Left cardiac atrium (tissue), 4 donors: ENCODE measurements around the gene UQCR10. TPM values are rescaled to one million over a fixed set of nuclear protein-coding genes. Genes with fewer than 3 reads are reported as not detected.

Experiments used
- ATAC-seq, 2 donors: fragments of 200-7000 bp; cut with Tn5 transposase; one replicate each; pipeline ENCODE4 v1.9.1; 2020; ENCODE audit warnings: mild to moderate bottlenecking in 2 of 2, moderate library complexity in 2 of 2
- DNase-seq: peaks from one replicate; pipeline ENCODE4 v3.0.0-alpha.2; 2020
- intact Hi-C, 2 donors: fragments of 100-400 bp; cut with DNase I; formaldehyde crosslinking; loops; one replicate each; pipeline versions ENCODE4 v1.14.1 to v1.15.1; 2022 to 2023
- long read RNA-seq: library from polyadenylated mRNA; unstranded; transcript quantifications from one replicate; pipeline ENCODE4 v2.0.0, GENCODE V29; 2021
- total RNA-seq, 2 donors: library from RNA; stranded (reverse); fragmentation: NEBNext Ultra II Directional; extraction: Animal tissue kit (Norgen Biotek cat#: 25700); gene quantifications; one replicate each; pipeline ENCODE4 v1.2.1, GENCODE V29; 2021
- donor health status: DM: no; HTN: yes; CAD: no.
- donor health status: DM: no; HTN: yes; CAD: no; lungs with severe emphysema.
- donor health status: DM: yes; HTN: yes; CAD: no.
- donor health status: Dilated cardiomyopathy.

UQCR10 gene
- total RNA-seq = 100 to 1,000 TPM; 229 to 266 TPM
- long read RNA-seq, transcript UQCR10-201 (2 exons, 916 nt) = major isoform, 27 of 35 reads
- long read RNA-seq, transcript UQCR10-202 (2 exons, 584 nt) = minor isoform, 5 of 35 reads
- long read RNA-seq, partial matches to known transcripts = 0 of 35 reads
- long read RNA-seq, other reads (novel, unspliced or antisense) = 3 of 35 reads

GRCh38 chr22:29767171-29768051 lies at the start of gene UQCR10:
Gene UQCR10, plus strand, starts transcription at chr22:29767369. Its CDS starts 30 bp downstream, at chr22:29767399.
- DNase-seq (peak; percentile 96), ATAC-seq (peak; percentile 92 to 94)
- intact Hi-C loops = no loop called here

DNA sequence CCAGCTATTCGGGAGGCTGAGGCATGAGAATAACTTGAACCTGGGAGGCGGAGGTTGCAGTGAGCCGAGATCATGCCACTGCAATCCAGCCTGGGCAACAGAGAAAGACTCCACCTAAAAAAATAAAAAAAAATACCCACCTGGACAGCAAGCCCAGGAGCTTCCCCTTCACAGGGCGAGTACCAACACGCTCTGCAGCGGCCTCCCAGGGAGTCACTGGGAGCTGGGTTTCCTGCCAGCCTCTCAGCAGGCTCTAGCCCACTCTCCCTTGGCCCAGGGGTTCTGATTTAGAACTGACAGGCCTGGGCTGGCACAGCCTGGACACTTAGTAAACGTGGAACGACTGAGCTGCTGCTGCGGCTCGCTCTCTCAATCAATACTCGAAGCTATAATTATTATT lies 49.4 kb upstream of the UQCR10 start:
- DNase-seq (no peak), ATAC-seq (no peak)
- intact Hi-C loops = loop anchor here in 1 of 2 donors (10.0 kb wide), 1 partner anchor 57 kb away; no protein-coding TSS in a partner anchor

DNA sequence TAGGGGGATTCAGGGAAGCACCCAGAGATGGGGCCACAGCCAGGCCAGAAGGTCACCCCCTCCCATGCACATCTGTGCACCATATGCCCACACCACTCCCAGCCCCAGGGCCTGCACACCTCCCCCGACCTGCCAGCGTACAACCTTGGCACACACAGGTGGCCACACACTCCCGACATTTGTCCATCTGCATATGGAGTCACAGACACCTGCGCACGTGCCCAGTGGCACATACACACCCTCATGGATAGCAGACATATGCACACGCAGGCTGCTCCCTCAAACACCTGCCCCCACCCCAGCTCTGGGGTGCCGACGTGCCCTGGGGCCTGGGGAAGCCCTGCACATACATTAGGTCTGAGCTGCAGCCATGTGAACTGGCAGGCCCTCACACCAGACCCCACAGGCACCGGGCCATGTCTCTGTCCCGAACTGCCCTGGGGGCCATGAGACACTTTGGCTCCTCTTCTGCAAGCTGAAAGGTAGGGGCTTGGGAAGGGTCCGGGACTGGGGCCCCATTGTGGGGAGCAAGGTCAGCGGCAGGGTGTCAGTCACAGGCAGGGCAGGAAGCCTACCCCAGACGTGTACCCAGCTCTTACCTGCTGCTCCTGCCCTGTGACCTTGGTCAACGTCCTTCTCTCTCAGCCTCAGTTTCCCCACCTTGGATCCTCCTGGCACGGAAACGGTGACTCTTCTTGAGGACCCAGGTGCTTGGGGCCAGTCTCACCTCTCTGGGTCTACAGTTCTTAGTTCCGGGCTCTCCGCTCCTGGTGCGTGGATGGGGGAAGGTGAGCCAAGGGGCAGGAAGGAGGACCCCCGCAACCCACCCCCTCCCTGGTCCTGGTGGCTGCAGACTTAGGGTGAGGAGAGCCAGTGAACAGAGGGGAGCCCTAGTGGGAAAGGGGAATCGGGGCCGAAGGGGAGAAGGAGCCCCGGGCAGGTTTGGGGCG lies 47.9 kb upstream of the UQCR10 start:
- ATAC-seq (no peak), DNase-seq (no peak)
- intact Hi-C loops = loop anchor here in 1 of 2 donors (10.0 kb wide), 1 partner anchor 56 kb away; no protein-coding TSS in a partner anchor

DNA sequence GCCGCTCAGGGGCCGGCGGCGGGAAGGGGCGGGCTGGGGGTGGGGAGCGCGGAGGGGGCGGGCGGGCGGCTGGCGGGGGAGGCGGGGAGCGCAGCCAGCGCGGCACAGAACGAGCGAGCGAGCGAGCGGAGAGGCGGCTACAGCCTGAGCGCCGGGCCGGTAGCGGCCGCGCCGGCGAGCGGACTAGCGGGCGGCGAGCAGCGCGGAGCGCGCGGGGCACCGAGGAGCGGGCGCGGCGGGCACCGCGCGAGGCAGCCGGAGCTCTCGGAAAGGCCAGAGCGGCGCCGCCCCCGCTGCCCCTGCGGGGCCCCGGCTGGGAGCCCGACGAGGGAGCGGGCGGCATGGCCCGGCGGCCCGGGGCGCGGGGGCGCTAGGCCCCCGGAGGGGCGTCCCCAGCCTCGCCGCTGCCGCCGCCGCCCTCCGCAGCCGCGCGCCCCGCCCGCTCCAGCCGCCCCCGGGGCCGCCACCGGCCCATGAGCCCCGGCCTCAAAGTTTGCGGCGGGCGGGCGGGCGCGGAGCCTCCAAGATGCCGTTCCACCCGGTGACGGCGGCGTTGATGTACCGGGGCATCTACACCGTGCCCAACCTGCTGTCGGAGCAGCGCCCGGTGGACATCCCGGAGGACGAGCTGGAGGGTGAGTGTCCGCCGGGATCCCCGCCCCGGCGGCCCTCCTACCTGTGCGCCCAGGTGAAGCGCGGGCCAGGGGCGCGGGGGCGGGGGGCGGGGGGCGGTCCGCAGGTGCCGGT lies 47.1 kb upstream of the UQCR10 start, which contains the start of gene CABP7:
Gene CABP7, plus strand, starts transcription at position 105 of the 747 bp plus-strand sequence. Its CDS starts 422 bp downstream, at position 527.
- intact Hi-C loops = loop anchor here in 1 of 2 donors (10.0 kb wide), 1 partner anchor 55 kb away; no protein-coding TSS in a partner anchor
- DNase-seq = no peak
- ATAC-seq = no peak

DNA sequence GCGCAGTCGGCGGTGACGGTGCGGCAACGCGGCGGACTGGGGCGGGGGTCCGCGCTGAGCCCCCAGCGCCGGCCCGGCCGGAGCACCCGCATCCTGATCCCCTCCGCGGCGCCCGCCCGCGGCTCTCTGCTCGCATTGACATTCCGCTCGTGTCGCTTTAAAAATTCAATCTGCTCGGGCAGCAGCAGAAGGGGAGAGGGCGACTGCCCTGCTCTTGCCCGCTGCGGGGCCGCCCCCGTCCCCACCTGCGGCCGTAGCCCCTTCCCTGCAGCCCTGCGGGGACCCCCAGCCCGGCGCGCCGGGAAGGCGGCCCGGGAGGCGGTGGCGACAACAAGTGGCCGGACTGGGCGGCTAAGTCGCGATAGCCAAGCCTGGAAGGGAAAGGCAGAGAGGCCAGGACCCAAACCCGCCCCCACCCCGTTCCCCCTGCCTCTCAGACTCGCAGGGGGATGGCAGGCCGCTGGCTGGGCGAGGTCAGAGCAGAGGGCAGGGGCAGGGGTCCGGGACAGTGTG lies 46.3 kb upstream of the UQCR10 start:
- DNase-seq = no peak

DNA sequence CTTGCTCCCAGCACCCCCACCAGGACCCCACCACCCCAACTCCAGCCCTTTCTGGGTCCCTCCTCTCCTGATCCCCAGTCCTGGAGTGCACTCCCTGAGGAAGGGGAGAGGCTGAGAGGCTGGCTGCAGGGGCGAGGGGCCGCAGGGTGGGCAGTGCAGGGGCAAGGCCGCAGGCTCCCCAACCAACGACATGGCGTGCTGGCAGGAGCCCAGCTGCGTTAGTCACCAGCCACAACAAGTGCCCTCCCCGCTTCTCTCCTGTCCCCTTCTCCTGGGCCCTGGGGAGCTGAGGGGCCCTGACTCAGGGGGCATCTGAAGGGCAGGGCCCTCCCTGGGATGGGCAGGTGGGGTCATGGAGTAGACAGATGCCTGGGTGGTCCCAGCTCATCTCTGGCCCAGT lies 45.0 kb upstream of the UQCR10 start:
- ATAC-seq (no peak), DNase-seq (no peak)
- intact Hi-C loops = no loop called here

More for the DNA sequence above, 46.3 kb upstream of the UQCR10 start:
- intact Hi-C loops = no loop called here
- ATAC-seq = no peak

- intact Hi-C loops = no loop called here
- DNase-seq (no peak), ATAC-seq (no peak)
Observed at GRCh38 chr22:29722587-29722986, 44.6 kb upstream of the UQCR10 start.

DNA sequence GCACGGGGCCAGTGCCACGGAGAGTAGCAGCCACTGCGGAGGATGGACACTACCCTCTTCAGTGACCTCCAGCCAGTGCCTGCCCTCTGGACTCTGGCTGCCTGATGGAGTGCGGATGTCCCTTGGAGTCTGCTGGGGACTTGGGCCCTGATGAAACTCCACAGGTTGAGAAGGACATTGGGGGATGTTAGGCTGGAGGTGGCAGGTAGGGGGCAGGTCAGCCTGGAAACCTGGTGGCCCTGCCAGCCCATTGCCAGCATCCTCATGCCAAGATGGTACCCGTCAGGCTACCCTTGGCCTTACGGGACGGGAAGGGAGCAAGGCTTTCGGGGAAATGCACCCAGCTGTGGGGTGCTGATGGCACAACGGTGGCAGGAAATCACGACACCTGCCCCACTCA lies 43.4 kb upstream of the UQCR10 start:
- ATAC-seq (no peak), DNase-seq (no peak)
- intact Hi-C loops = no loop called here

- intact Hi-C loops = no loop called here
- ATAC-seq (no peak), DNase-seq (no peak)
Observed at GRCh38 chr22:29724843-29725242, 42.3 kb upstream of the UQCR10 start.

- intact Hi-C loops = no loop called here
- ATAC-seq = no peak
- no peak for DNase-seq
Observed at GRCh38 chr22:29726106-29726505, 41.1 kb upstream of the UQCR10 start.

GRCh38 chr22:29726512-29727130 lies 40.5 kb upstream of the UQCR10 start:
- no peak for ATAC-seq
- intact Hi-C loops = no loop called here
- no peak for DNase-seq

GRCh38 chr22:29727131-29727523 lies 40.0 kb upstream of the UQCR10 start:
- DNase-seq = peak; percentile 59
- intact Hi-C loops = no loop called here
- ATAC-seq = peak; percentile 55 to 81

GRCh38 chr22:29729161-29729560 lies 38.0 kb upstream of the UQCR10 start:
- ATAC-seq (no peak), DNase-seq (no peak)
- intact Hi-C loops = no loop called here

DNA sequence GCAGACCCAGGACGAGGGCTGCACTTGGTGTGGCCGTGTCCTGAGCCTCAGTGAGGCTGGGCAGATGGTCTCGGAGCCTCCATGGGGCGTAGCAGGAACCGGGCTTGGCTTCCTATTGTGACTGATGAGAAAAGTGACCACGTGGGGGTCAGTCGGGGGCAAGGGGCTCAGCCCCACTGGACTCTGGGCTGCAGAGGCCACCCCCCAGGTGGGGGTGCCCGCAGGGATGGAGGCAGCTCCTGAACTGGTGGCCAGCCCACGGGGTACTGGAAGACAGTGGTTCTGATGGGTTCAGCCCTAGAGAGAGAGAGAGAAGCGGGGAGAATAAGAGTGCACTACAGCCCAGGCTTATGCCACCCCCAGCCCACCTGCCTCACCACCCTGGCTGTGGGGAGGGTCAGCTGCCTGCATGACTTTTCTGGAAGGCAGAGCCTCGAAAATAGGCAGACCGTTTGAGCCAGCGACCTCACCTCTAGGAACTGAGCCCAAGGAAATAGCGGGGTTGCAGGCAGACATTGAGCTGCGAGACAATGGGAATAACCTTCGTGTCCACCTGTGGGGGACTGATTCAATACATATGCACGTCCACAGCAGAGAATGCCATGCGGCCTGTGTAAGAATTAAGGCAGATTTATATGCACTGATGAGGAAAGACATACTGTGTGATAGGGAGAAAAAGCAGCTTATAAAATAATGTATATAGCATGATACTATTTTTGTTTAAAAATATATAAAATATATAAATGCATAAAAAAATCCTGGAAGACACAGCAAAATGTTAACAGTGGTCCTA lies 35.9 kb upstream of the UQCR10 start:
- DNase-seq = no peak
- intact Hi-C loops = no loop called here
- ATAC-seq = no peak

GRCh38 chr22:29732883-29733282 lies 34.3 kb upstream of the UQCR10 start:
- DNase-seq (no peak), ATAC-seq (no peak)
- intact Hi-C loops = no loop called here

GRCh38 chr22:29733362-29734201 lies 33.6 kb upstream of the UQCR10 start:
- ATAC-seq (no peak), DNase-seq (no peak)
- intact Hi-C loops = no loop called here
